H9 (cell line): ENCODE data around the gene MLPH. TPM values are rescaled to one million over a fixed set of nuclear protein-coding genes. Genes with fewer than 3 reads are reported as not detected.

ENCODE experiments used
- DNase-seq: peaks from one replicate; pipeline ENCODE4 v3.0.0-alpha.2; 2017
- H2AFZ ChIP-seq: one replicate; pipeline ENCODE4 v1.6.1; 2013; ENCODE audit warnings: mild to moderate bottlenecking, low read length, control low read depth, moderate library complexity
- H2AK5ac ChIP-seq: 2 replicates; pipeline ENCODE4 v1.6.1; 2013; ENCODE audit warnings: low read length, control low read depth, mixed read lengths; ENCODE audit not compliant: insufficient read length
- H2BK120ac ChIP-seq: one replicate; pipeline ENCODE4 v1.6.1; 2013; ENCODE audit warnings: low read depth, mild to moderate bottlenecking, low read length, control low read depth, inconsistent platforms; ENCODE audit not compliant: poor library complexity, severe bottlenecking
- H2BK12ac ChIP-seq: 2 replicates; pipeline ENCODE4 v1.6.1; 2013; ENCODE audit warnings: low read length, control low read depth, mixed read lengths, low read depth; ENCODE audit not compliant: insufficient read length
- H2BK15ac ChIP-seq: 2 replicates; pipeline ENCODE4 v1.6.1; 2013; ENCODE audit warnings: low read depth, low read length, control low read depth
- H2BK20ac ChIP-seq: one replicate; pipeline ENCODE4 v1.6.1; 2013; ENCODE audit warnings: low read depth, mild to moderate bottlenecking, low read length, control low read depth, inconsistent platforms; ENCODE audit not compliant: poor library complexity, severe bottlenecking
- H2BK5ac ChIP-seq: 2 replicates; pipeline ENCODE4 v1.6.1; 2013; ENCODE audit warnings: low read length, control low read depth, mixed read lengths; ENCODE audit not compliant: insufficient read length
- H3K14ac ChIP-seq: 2 replicates; pipeline ENCODE4 v1.6.1; 2013; ENCODE audit warnings: low read length, control low read depth; ENCODE audit not compliant: insufficient read depth
- H3K18ac ChIP-seq: 2 replicates; pipeline ENCODE4 v1.6.1; 2013; ENCODE audit warnings: low read depth, mild to moderate bottlenecking, mixed read lengths, low read length, control low read depth; ENCODE audit not compliant: insufficient read length
- H3K23ac ChIP-seq: 2 replicates; pipeline ENCODE4 v1.6.1; 2013; ENCODE audit warnings: low read length, control low read depth, mixed read lengths, low read depth; ENCODE audit not compliant: insufficient read length
- H3K23me2 ChIP-seq: 2 replicates; pipeline ENCODE4 v1.6.1; 2013; ENCODE audit warnings: low read depth, mild to moderate bottlenecking, mixed read lengths, low read length, control low read depth; ENCODE audit not compliant: insufficient read length, poor library complexity, severe bottlenecking
- H3K27ac ChIP-seq: 2 replicates; pipeline ENCODE4 v1.5.1; 2013; ENCODE audit warnings: low read length, control low read depth, mixed read lengths, low read depth; ENCODE audit not compliant: insufficient read length
- H3K27me3 ChIP-seq: 2 replicates; pipeline ENCODE4 v1.6.1; 2013; ENCODE audit warnings: low read length, control low read depth, inconsistent platforms; ENCODE audit not compliant: insufficient read depth
- H3K4ac ChIP-seq: 2 replicates; pipeline ENCODE4 v1.6.1; 2013; ENCODE audit warnings: low read depth, mild to moderate bottlenecking, control low read depth, inconsistent platforms, low read length, moderate library complexity
- H3K4me1 ChIP-seq: 2 replicates; pipeline ENCODE4 v1.6.1; 2013; ENCODE audit warnings: low read length, control low read depth, inconsistent platforms; ENCODE audit not compliant: insufficient read depth
- H3K4me2 ChIP-seq: 2 replicates; pipeline ENCODE4 v1.6.1; 2013; ENCODE audit warnings: low read length, control low read depth, mixed read lengths; ENCODE audit not compliant: insufficient read length, insufficient read depth
- H3K56ac ChIP-seq: 2 replicates; pipeline ENCODE4 v1.6.1; 2013; ENCODE audit warnings: low read depth, mild to moderate bottlenecking, mixed read lengths, low read length, control low read depth; ENCODE audit not compliant: insufficient read length
- H3K79me1 ChIP-seq: 2 replicates; pipeline ENCODE4 v1.6.1; 2013; ENCODE audit warnings: low read depth, mild to moderate bottlenecking, moderate library complexity, low read length, control low read depth, inconsistent platforms; ENCODE audit not compliant: insufficient read depth, poor library complexity, severe bottlenecking
- H3K79me2 ChIP-seq: 2 replicates; pipeline ENCODE4 v1.6.1; 2013; ENCODE audit warnings: low read length, control low read depth, inconsistent platforms; ENCODE audit not compliant: insufficient read depth
- H3K9ac ChIP-seq: 2 replicates; pipeline ENCODE4 v1.6.1; 2013; ENCODE audit warnings: low read length, control low read depth, mixed read lengths; ENCODE audit not compliant: insufficient read length; ENCODE audit errors: extremely low read depth
- H3K9me3 ChIP-seq: one replicate; pipeline ENCODE4 v1.6.1; 2013; ENCODE audit warnings: low read depth, low read length, inconsistent platforms; ENCODE audit not compliant: control insufficient read depth
- H3T11ph ChIP-seq: one replicate; pipeline ENCODE4 v1.6.1; 2013; ENCODE audit warnings: mild to moderate bottlenecking, low read length, control low read depth, inconsistent platforms
- H4K20me1 ChIP-seq: one replicate; pipeline ENCODE4 v1.6.1; 2013; ENCODE audit not compliant: control insufficient read depth, insufficient read length, insufficient read depth
- H4K5ac ChIP-seq: 2 replicates; pipeline ENCODE4 v1.6.1; 2013; ENCODE audit warnings: low read depth, mild to moderate bottlenecking, mixed read lengths, low read length, control low read depth; ENCODE audit not compliant: insufficient read length
- H4K8ac ChIP-seq: replicated peaks from 2 replicates; pipeline ENCODE4 v1.6.1; 2013; ENCODE audit warnings: low read length, control low read depth, mixed read lengths, low read depth; ENCODE audit not compliant: insufficient read length
- H4K91ac ChIP-seq: 2 replicates; pipeline ENCODE4 v1.6.1; 2013; ENCODE audit warnings: low read depth, mild to moderate bottlenecking, moderate library complexity, mixed read lengths, low read length, control low read depth; ENCODE audit not compliant: insufficient read length
- H3K27ac Mint-ChIP-seq, 3 experiments: 2 replicates in 2 of 3; 3 replicates in 1 of 3; pipeline ENCODE4 v1.8.0; 2020 to 2021; ENCODE audit warnings: mixed read lengths in 3 of 3, mild to moderate bottlenecking in 1 of 3, moderate library complexity in 1 of 3
- H3K27me3 Mint-ChIP-seq: 2 replicates; pipeline ENCODE4 v1.8.0; 2021; ENCODE audit warnings: low read depth, mild to moderate bottlenecking, moderate library complexity, mixed read lengths
- H3K36me3 Mint-ChIP-seq, 3 experiments: 2 replicates in 2 of 3; 3 replicates in 1 of 3; pipeline ENCODE4 v1.8.0; 2020 to 2021; ENCODE audit warnings: low read depth in 3 of 3, mixed read lengths in 3 of 3; ENCODE audit not compliant: insufficient read depth in 1 of 3
- H3K4me1 Mint-ChIP-seq, 2 experiments: 2 replicates each; pipeline ENCODE4 v1.8.0; 2020; ENCODE audit warnings: mixed read lengths in 2 of 2
- H3K4me3 Mint-ChIP-seq, 2 experiments: 2 replicates in 1 of 2; 3 replicates in 1 of 2; pipeline ENCODE4 v1.8.0; 2020 to 2021; ENCODE audit warnings: mild to moderate bottlenecking in 2 of 2, mixed read lengths in 2 of 2, moderate library complexity in 1 of 2
- H3K9me3 Mint-ChIP-seq, 2 experiments: 2 replicates in 1 of 2; 3 replicates in 1 of 2; pipeline ENCODE4 v1.8.0; 2020; ENCODE audit warnings: mild to moderate bottlenecking in 2 of 2, mixed read lengths in 2 of 2, moderate library complexity in 1 of 2
- CTCF ChIP-seq: fragments of 200-600 bp; sonication (generic); conservative IDR thresholded peaks from 3 replicates; pipeline ENCODE4 v1.8.0; 2021; ENCODE audit warnings: antibody characterized with exemption, mild to moderate bottlenecking
- WGBS: extraction: QIAGEN DNeasy Blood & Tissue Kit; methylation state at CpG from one replicate; pipeline ENCODE4 v1.1.7; 2013; ENCODE audit warnings: missing lambda C conversion rate, low lambda C conversion rate, mixed read lengths; ENCODE audit not compliant: insufficient read length; ENCODE audit errors: extremely low coverage; 5-methylcytosine and 5-hydroxymethylcytosine counted together
- total RNA-seq: library from RNA; stranded (reverse); gene quantifications from 2 replicates; pipeline ENCODE4 v1.2.1, GENCODE V29; 2021

The MLPH gene
- total RNA-seq, 1 experiment from 2014 or later, result 3.4 TPM

- peaks cover 0 to 3% of the 10 kb centered on the region in 2 experiments; a peak in 2 of 5 replicates for H3K9me3 Mint-ChIP-seq
- H2BK12ac ChIP-seq, result no peak overlapping the region
- no peaks in the 10 kb centered on the region for H3K27me3 ChIP-seq
- H3K79me1 ChIP-seq, result no peaks in the 10 kb centered on the region
- H3K56ac ChIP-seq, result no peak overlapping the region
- H2BK15ac ChIP-seq, result no peak overlapping the region
- H3T11ph ChIP-seq, result no peak overlapping the region
- H2BK5ac ChIP-seq, result no peak overlapping the region
- no peak overlapping the region for H2BK120ac ChIP-seq
- H3K4me1 Mint-ChIP-seq, result peaks cover 3 to 6% of the 10 kb centered on the region in 2 experiments; a peak in 1 of 4 replicates
- no peaks in the 10 kb centered on the region; the same call in 1 of the 2 replicates for H3K4me1 ChIP-seq
- no CpG with 5 or more reads among the region's 6 CpGs for WGBS
- no peaks in the 10 kb centered on the region; a peak in 1 of 7 replicates for H3K36me3 Mint-ChIP-seq
- no peak for TF ChIP-seq CTCF
- no peak overlapping the region for H4K8ac ChIP-seq
- no peaks in the 10 kb centered on the region for H3K79me2 ChIP-seq
- no peak overlapping the region for H4K91ac ChIP-seq
- no peak overlapping the region for H3K18ac ChIP-seq
- H3K4ac ChIP-seq, result no peak overlapping the region
- no peak overlapping the region for H2BK20ac ChIP-seq
- H3K23ac ChIP-seq, result no peak overlapping the region
- no peaks in the 10 kb centered on the region; the same call in none of the 2 replicates for H3K27me3 Mint-ChIP-seq
- no peak overlapping the region; a peak in 1 of 7 replicates for H3K27ac Mint-ChIP-seq
- no peak overlapping the region for H3K4me3 Mint-ChIP-seq
- H4K20me1 ChIP-seq, result no peaks in the 10 kb centered on the region
- H3K14ac ChIP-seq, result no peak overlapping the region; the same call in 1 of the 2 replicates
- no peaks in the 10 kb centered on the region for H3K23me2 ChIP-seq
- H3K9ac ChIP-seq, result no peak overlapping the region
- H3K27ac ChIP-seq, result no peak overlapping the region
- no peaks in the 10 kb centered on the region for H3K9me3 ChIP-seq
- no peak overlapping the region for H2AK5ac ChIP-seq
- no peak overlapping the region for H4K5ac ChIP-seq
- no peak overlapping the region for H3K4me2 ChIP-seq
- no peak for DNase-seq
- H2AFZ ChIP-seq, result no peak overlapping the region
These were observed 53.8 kb downstream of the MLPH start for GRCh38 chr2:237540823-237541222.
